ENCODE data around the gene NECTIN1.

DNA sequence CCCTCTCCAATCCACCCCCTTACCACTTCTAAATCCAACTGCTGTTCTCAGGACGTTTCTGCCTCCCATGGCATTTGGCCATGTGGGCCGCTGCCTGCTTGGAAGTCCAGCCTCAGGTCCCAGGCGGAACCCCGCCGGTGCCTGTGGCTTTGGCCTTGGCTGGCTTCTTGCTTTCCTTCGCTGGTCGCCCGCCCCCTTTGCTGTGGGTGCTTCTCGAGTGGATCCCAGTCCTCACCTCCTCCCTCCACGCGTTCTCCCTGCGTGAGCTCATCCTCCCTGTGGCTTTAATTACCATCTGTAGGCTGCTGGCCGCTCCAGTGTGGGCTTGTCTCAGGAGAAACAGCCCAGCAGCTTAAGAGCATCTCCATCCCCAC is 111.7 kb downstream of the NECTIN1 start:
- no peak for TF ChIP-seq CTCF (IDR thresholded peaks at IDR 0.05; ENCODE audit: extremely low read depth in 1 of 2, insufficient read depth in 1 of 2, low read depth in 1 of 2, low read length in 2 of 2)
- TF ChIP-seq MYC (IDR thresholded peaks at IDR 0.05; ENCODE audit: low read depth, low read length) = no peak
- TF ChIP-seq POLR2AphosphoS5 (IDR thresholded peaks at IDR 0.05; ENCODE audit: insufficient read depth, low read depth, low read length) = no peak
- no peak for TF ChIP-seq FOS (IDR thresholded peaks at IDR 0.05; ENCODE audit: borderline replicate concordance, insufficient read depth, low read length)
- TF ChIP-seq EZH2 (IDR thresholded peaks at IDR 0.05; ENCODE audit: borderline replicate concordance, low read depth, low read length, severe bottlenecking) = no peak
- TF ChIP-seq JUN (IDR thresholded peaks at IDR 0.05; ENCODE audit: borderline replicate concordance, insufficient read depth, insufficient read length, low read depth) = no peak

Data from endothelial cell of umbilical vein (primary cell).